H9 (cell line): ENCODE results near the gene AHDC1. TPM values are rescaled to one million over a fixed set of nuclear protein-coding genes. Genes with fewer than 3 reads are reported as not detected.

Experiments used
- DNase-seq: peaks from one replicate; pipeline ENCODE4 v3.0.0-alpha.2; 2017
- H2AFZ ChIP-seq: one replicate; pipeline ENCODE4 v1.6.1; 2013; ENCODE audit warnings: mild to moderate bottlenecking, low read length, control low read depth, moderate library complexity
- H2AK5ac ChIP-seq: 2 replicates; pipeline ENCODE4 v1.6.1; 2013; ENCODE audit warnings: low read length, control low read depth, mixed read lengths; ENCODE audit not compliant: insufficient read length
- H2BK120ac ChIP-seq: one replicate; pipeline ENCODE4 v1.6.1; 2013; ENCODE audit warnings: low read depth, mild to moderate bottlenecking, low read length, control low read depth, inconsistent platforms; ENCODE audit not compliant: poor library complexity, severe bottlenecking
- H2BK12ac ChIP-seq: 2 replicates; pipeline ENCODE4 v1.6.1; 2013; ENCODE audit warnings: low read length, control low read depth, mixed read lengths, low read depth; ENCODE audit not compliant: insufficient read length
- H2BK15ac ChIP-seq: 2 replicates; pipeline ENCODE4 v1.6.1; 2013; ENCODE audit warnings: low read depth, low read length, control low read depth
- H2BK20ac ChIP-seq: one replicate; pipeline ENCODE4 v1.6.1; 2013; ENCODE audit warnings: low read depth, mild to moderate bottlenecking, low read length, control low read depth, inconsistent platforms; ENCODE audit not compliant: poor library complexity, severe bottlenecking
- H2BK5ac ChIP-seq: 2 replicates; pipeline ENCODE4 v1.6.1; 2013; ENCODE audit warnings: low read length, control low read depth, mixed read lengths; ENCODE audit not compliant: insufficient read length
- H3K14ac ChIP-seq: 2 replicates; pipeline ENCODE4 v1.6.1; 2013; ENCODE audit warnings: low read length, control low read depth; ENCODE audit not compliant: insufficient read depth
- H3K18ac ChIP-seq: 2 replicates; pipeline ENCODE4 v1.6.1; 2013; ENCODE audit warnings: low read depth, mild to moderate bottlenecking, mixed read lengths, low read length, control low read depth; ENCODE audit not compliant: insufficient read length
- H3K23ac ChIP-seq: 2 replicates; pipeline ENCODE4 v1.6.1; 2013; ENCODE audit warnings: low read length, control low read depth, mixed read lengths, low read depth; ENCODE audit not compliant: insufficient read length
- H3K23me2 ChIP-seq: 2 replicates; pipeline ENCODE4 v1.6.1; 2013; ENCODE audit warnings: low read depth, mild to moderate bottlenecking, mixed read lengths, low read length, control low read depth; ENCODE audit not compliant: insufficient read length, poor library complexity, severe bottlenecking
- H3K27ac ChIP-seq: 2 replicates; pipeline ENCODE4 v1.5.1; 2013; ENCODE audit warnings: low read length, control low read depth, mixed read lengths, low read depth; ENCODE audit not compliant: insufficient read length
- H3K27me3 ChIP-seq: 2 replicates; pipeline ENCODE4 v1.6.1; 2013; ENCODE audit warnings: low read length, control low read depth, inconsistent platforms; ENCODE audit not compliant: insufficient read depth
- H3K4ac ChIP-seq: 2 replicates; pipeline ENCODE4 v1.6.1; 2013; ENCODE audit warnings: low read depth, mild to moderate bottlenecking, control low read depth, inconsistent platforms, low read length, moderate library complexity
- H3K4me1 ChIP-seq: 2 replicates; pipeline ENCODE4 v1.6.1; 2013; ENCODE audit warnings: low read length, control low read depth, inconsistent platforms; ENCODE audit not compliant: insufficient read depth
- H3K4me2 ChIP-seq: 2 replicates; pipeline ENCODE4 v1.6.1; 2013; ENCODE audit warnings: low read length, control low read depth, mixed read lengths; ENCODE audit not compliant: insufficient read length, insufficient read depth
- H3K56ac ChIP-seq: 2 replicates; pipeline ENCODE4 v1.6.1; 2013; ENCODE audit warnings: low read depth, mild to moderate bottlenecking, mixed read lengths, low read length, control low read depth; ENCODE audit not compliant: insufficient read length
- H3K79me1 ChIP-seq: 2 replicates; pipeline ENCODE4 v1.6.1; 2013; ENCODE audit warnings: low read depth, mild to moderate bottlenecking, moderate library complexity, low read length, control low read depth, inconsistent platforms; ENCODE audit not compliant: insufficient read depth, poor library complexity, severe bottlenecking
- H3K79me2 ChIP-seq: 2 replicates; pipeline ENCODE4 v1.6.1; 2013; ENCODE audit warnings: low read length, control low read depth, inconsistent platforms; ENCODE audit not compliant: insufficient read depth
- H3K9ac ChIP-seq: 2 replicates; pipeline ENCODE4 v1.6.1; 2013; ENCODE audit warnings: low read length, control low read depth, mixed read lengths; ENCODE audit not compliant: insufficient read length; ENCODE audit errors: extremely low read depth
- H3K9me3 ChIP-seq: one replicate; pipeline ENCODE4 v1.6.1; 2013; ENCODE audit warnings: low read depth, low read length, inconsistent platforms; ENCODE audit not compliant: control insufficient read depth
- H3T11ph ChIP-seq: one replicate; pipeline ENCODE4 v1.6.1; 2013; ENCODE audit warnings: mild to moderate bottlenecking, low read length, control low read depth, inconsistent platforms
- H4K20me1 ChIP-seq: one replicate; pipeline ENCODE4 v1.6.1; 2013; ENCODE audit not compliant: control insufficient read depth, insufficient read length, insufficient read depth
- H4K5ac ChIP-seq: 2 replicates; pipeline ENCODE4 v1.6.1; 2013; ENCODE audit warnings: low read depth, mild to moderate bottlenecking, mixed read lengths, low read length, control low read depth; ENCODE audit not compliant: insufficient read length
- H4K8ac ChIP-seq: replicated peaks from 2 replicates; pipeline ENCODE4 v1.6.1; 2013; ENCODE audit warnings: low read length, control low read depth, mixed read lengths, low read depth; ENCODE audit not compliant: insufficient read length
- H4K91ac ChIP-seq: 2 replicates; pipeline ENCODE4 v1.6.1; 2013; ENCODE audit warnings: low read depth, mild to moderate bottlenecking, moderate library complexity, mixed read lengths, low read length, control low read depth; ENCODE audit not compliant: insufficient read length
- H3K27ac Mint-ChIP-seq, 3 experiments: 2 replicates in 2 of 3; 3 replicates in 1 of 3; pipeline ENCODE4 v1.8.0; 2020 to 2021; ENCODE audit warnings: mixed read lengths in 3 of 3, mild to moderate bottlenecking in 1 of 3, moderate library complexity in 1 of 3
- H3K27me3 Mint-ChIP-seq: 2 replicates; pipeline ENCODE4 v1.8.0; 2021; ENCODE audit warnings: low read depth, mild to moderate bottlenecking, moderate library complexity, mixed read lengths
- H3K36me3 Mint-ChIP-seq, 3 experiments: 2 replicates in 2 of 3; 3 replicates in 1 of 3; pipeline ENCODE4 v1.8.0; 2020 to 2021; ENCODE audit warnings: low read depth in 3 of 3, mixed read lengths in 3 of 3; ENCODE audit not compliant: insufficient read depth in 1 of 3
- H3K4me1 Mint-ChIP-seq, 2 experiments: 2 replicates each; pipeline ENCODE4 v1.8.0; 2020; ENCODE audit warnings: mixed read lengths in 2 of 2
- H3K4me3 Mint-ChIP-seq, 2 experiments: 2 replicates in 1 of 2; 3 replicates in 1 of 2; pipeline ENCODE4 v1.8.0; 2020 to 2021; ENCODE audit warnings: mild to moderate bottlenecking in 2 of 2, mixed read lengths in 2 of 2, moderate library complexity in 1 of 2
- H3K9me3 Mint-ChIP-seq, 2 experiments: 2 replicates in 1 of 2; 3 replicates in 1 of 2; pipeline ENCODE4 v1.8.0; 2020; ENCODE audit warnings: mild to moderate bottlenecking in 2 of 2, mixed read lengths in 2 of 2, moderate library complexity in 1 of 2
- WGBS: extraction: QIAGEN DNeasy Blood & Tissue Kit; methylation state at CpG from one replicate; pipeline ENCODE4 v1.1.7; 2013; ENCODE audit warnings: missing lambda C conversion rate, low lambda C conversion rate, mixed read lengths; ENCODE audit not compliant: insufficient read length; ENCODE audit errors: extremely low coverage; 5-methylcytosine and 5-hydroxymethylcytosine counted together
- total RNA-seq: library from RNA; stranded (reverse); gene quantifications from 2 replicates; pipeline ENCODE4 v1.2.1, GENCODE V29; 2021
- TF ChIP-seq, protein P1 (sequence below): fragments of 200-600 bp; sonication (generic); conservative IDR thresholded peaks from 3 replicates; pipeline ENCODE4 v1.8.0; 2021; ENCODE audit warnings: antibody characterized with exemption, mild to moderate bottlenecking

Gene AHDC1
- total RNA-seq, 1 experiment from 2014 or later, result 29.4 TPM

DNA sequence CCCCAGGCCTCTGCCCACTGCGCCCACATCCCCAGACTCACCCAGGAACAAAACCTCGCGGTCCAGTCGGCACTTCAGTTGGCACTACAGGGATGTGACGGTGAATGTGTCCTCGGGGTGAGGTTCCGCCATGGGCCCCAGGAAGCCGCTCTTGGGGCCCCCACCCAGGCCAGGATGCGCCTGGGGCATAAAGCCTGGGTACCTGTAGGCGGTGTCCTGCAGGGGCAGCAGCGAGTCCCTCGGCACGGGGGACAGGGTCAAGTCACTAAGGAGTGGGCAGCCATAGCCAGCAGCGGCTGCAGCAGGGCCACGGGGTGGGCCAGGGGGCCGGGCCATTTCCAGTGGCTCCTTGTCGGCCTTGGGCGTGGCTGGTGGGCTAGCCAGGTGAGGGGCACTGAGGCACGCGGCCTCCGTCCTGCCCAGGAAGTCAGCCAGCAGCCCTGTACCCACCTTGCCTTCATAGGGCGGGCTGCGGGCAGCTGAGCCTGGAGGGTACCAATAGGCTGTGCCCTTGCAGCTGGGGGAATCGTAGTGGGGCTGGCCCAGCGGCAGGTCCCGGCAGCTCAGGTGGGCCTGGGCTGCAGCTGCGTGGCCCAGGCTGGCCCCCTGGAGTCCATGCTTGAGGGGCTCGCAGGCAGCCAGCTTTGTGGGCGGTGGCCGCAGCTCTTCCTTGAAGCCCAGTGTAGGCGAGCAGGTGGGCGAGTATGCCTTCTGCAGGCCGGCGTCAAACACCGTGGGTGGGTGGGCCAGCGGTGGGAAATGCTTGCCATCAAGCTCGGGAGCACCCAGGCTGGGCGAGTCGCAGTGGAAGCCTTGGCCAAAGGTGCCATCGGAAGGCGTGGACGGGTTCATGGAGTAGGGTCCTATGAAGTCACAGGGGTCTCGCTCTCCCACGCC lies 56.5 kb downstream of the AHDC1 start:
- no peak overlapping the region for H4K8ac ChIP-seq
- H3K4me1 Mint-ChIP-seq, result peaks cover 10 to 13% of the 10 kb centered on the region in 2 experiments
- no peak overlapping the region for H3K4ac ChIP-seq
- H4K20me1 ChIP-seq, result no peaks in the 10 kb centered on the region
- H3K14ac ChIP-seq, result no peak overlapping the region; the same call in 1 of the 2 replicates
- no peaks in the 10 kb centered on the region for H3K27me3 ChIP-seq
- no peaks in the 10 kb centered on the region for H3K79me1 ChIP-seq
- peak overlapping the region; percentile 45 to 67 (median 59); a peak in 5 of 7 replicates for H3K27ac Mint-ChIP-seq
- no peak overlapping the region for H3K18ac ChIP-seq
- no peak overlapping the region for H4K91ac ChIP-seq
- H3K4me2 ChIP-seq, result no peak overlapping the region
- no peak overlapping the region for H3K56ac ChIP-seq
- H3K23ac ChIP-seq, result no peak overlapping the region
- TF ChIP-seq, protein P1, sequence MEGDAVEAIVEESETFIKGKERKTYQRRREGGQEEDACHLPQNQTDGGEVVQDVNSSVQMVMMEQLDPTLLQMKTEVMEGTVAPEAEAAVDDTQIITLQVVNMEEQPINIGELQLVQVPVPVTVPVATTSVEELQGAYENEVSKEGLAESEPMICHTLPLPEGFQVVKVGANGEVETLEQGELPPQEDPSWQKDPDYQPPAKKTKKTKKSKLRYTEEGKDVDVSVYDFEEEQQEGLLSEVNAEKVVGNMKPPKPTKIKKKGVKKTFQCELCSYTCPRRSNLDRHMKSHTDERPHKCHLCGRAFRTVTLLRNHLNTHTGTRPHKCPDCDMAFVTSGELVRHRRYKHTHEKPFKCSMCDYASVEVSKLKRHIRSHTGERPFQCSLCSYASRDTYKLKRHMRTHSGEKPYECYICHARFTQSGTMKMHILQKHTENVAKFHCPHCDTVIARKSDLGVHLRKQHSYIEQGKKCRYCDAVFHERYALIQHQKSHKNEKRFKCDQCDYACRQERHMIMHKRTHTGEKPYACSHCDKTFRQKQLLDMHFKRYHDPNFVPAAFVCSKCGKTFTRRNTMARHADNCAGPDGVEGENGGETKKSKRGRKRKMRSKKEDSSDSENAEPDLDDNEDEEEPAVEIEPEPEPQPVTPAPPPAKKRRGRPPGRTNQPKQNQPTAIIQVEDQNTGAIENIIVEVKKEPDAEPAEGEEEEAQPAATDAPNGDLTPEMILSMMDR, result peak; percentile 61
- H3K9me3 ChIP-seq, result no peaks in the 10 kb centered on the region
- no peaks in the 10 kb centered on the region for H3K27me3 Mint-ChIP-seq
- 0 out of 2 replicates have a peak, but pooled peaks cover 3% of the 10 kb centered on the region for H3K4me1 ChIP-seq
- H3K9me3 Mint-ChIP-seq, result no peaks in the 10 kb centered on the region
- no peak overlapping the region for H2AFZ ChIP-seq
- no peak for DNase-seq
- peaks cover 9 to 39% (median 33%) of the 10 kb centered on the region in 3 experiments; a peak in 5 of 7 replicates for H3K36me3 Mint-ChIP-seq
- no peak overlapping the region for H4K5ac ChIP-seq
- H3K4me3 Mint-ChIP-seq, result no peak overlapping the region; a peak in 1 of 5 replicates
- peaks cover 3% of the 10 kb centered on the region for H3K23me2 ChIP-seq
- no peak overlapping the region for H2BK12ac ChIP-seq
- H3K79me2 ChIP-seq, result no peaks in the 10 kb centered on the region
- H2BK20ac ChIP-seq, result no peak overlapping the region
- no peak overlapping the region for H3K27ac ChIP-seq
- H2AK5ac ChIP-seq, result no peak overlapping the region
- WGBS, result no CpG with 5 or more reads among the region's 44 CpGs
- no peak overlapping the region for H2BK5ac ChIP-seq
- H3T11ph ChIP-seq, result no peak overlapping the region
- no peak overlapping the region for H2BK15ac ChIP-seq
- H3K9ac ChIP-seq, result no peak overlapping the region
- no peak overlapping the region for H2BK120ac ChIP-seq
